Endothelial cell of umbilical vein (primary cell): Measurements from ENCODE around the gene NPIPB6. TPM values are rescaled to one million over a fixed set of nuclear protein-coding genes. Genes with fewer than 3 reads are reported as not detected.

ENCODE experiments used
- BruUV-seq: library from RNA; stranded (reverse); fragments of 400-500 nt; replicated peaks from 2 replicates; lab custom pipeline; 2021; lab: Mats Ljungman, UMichigan
- CTCF ChIA-PET: fragments of 300-600, 350-600 bp; sonication (Branson Sonifier 250); formaldehyde crosslinking; loops from one replicate; lab custom pipeline; 2021; ENCODE audit warnings: antibody characterized with exemption, inconsistent platforms; lab: Charles Lee
- POLR2A ChIA-PET: fragments of 300-600, 350-600 bp; sonication (Branson Sonifier 250); formaldehyde crosslinking; loops from one replicate; lab custom pipeline; 2021; ENCODE audit warnings: antibody characterized with exemption, inconsistent platforms; lab: Charles Lee
- DNase-seq: peaks from one replicate; pipeline ENCODE4 v3.0.0-alpha.2; 2011; ENCODE audit warnings: low read depth, low spot score
- FAIRE-seq: peaks from 2 replicates; lab custom pipeline; 2011; peaks lifted over from hg19 to GRCh38; lab: Jason Lieb, UNC
- H2AFZ ChIP-seq: 2 replicates; pipeline ENCODE4 v1.6.0; 2012; ENCODE audit warnings: low read depth, low read length, control low read depth, inconsistent platforms
- H3K27ac ChIP-seq: 2 replicates; pipeline ENCODE4 v1.5.1; 2011; ENCODE audit warnings: low read depth, mild to moderate bottlenecking, control low read depth, low read length, moderate library complexity; ENCODE audit not compliant: insufficient read depth
- H3K27me3 ChIP-seq, 2 experiments: 2 replicates each; pipeline versions ENCODE4 v1.6.0 to v1.6.1; 2011; ENCODE audit warnings: low read length in 2 of 2, mixed read lengths in 1 of 2; ENCODE audit not compliant: control insufficient read depth in 2 of 2, insufficient read depth in 2 of 2
- H3K36me3 ChIP-seq, 2 experiments: 2 replicates in 1 of 2; 3 replicates in 1 of 2; pipeline ENCODE4 v1.5.1; 2011; ENCODE audit warnings: low read length in 2 of 2, mild to moderate bottlenecking in 1 of 2, moderate library complexity in 1 of 2; ENCODE audit not compliant: control insufficient read depth in 2 of 2, insufficient read depth in 2 of 2; ENCODE audit errors: extremely low read depth in 1 of 2
- H3K4me1 ChIP-seq: 3 replicates; pipeline ENCODE4 v1.5.1; 2011; ENCODE audit warnings: mild to moderate bottlenecking, low read length; ENCODE audit not compliant: control insufficient read depth, insufficient read depth; ENCODE audit errors: extremely low read depth
- H3K4me2 ChIP-seq: 2 replicates; pipeline ENCODE4 v1.6.1; 2011; ENCODE audit warnings: low read length, control low read depth, mixed read lengths; ENCODE audit not compliant: insufficient read depth
- H3K4me3 ChIP-seq, 3 experiments: fragments of 200-600 bp in 1 of 3; sonication (generic), shearing (Covaris generic) in 1 of 3; replicated peaks in 1 of 3; 2 replicates each; pipeline ENCODE4 v1.5.1; 2011 to 2016; ENCODE audit warnings: control low read depth in 3 of 3, low read length in 3 of 3, mild to moderate bottlenecking in 2 of 3, inconsistent platforms in 1 of 3, low read depth in 1 of 3, moderate library complexity in 1 of 3; ENCODE audit not compliant: insufficient read depth in 1 of 3
- H3K79me2 ChIP-seq: 2 replicates; pipeline ENCODE4 v1.6.0; 2012; ENCODE audit warnings: low read length, inconsistent platforms; ENCODE audit not compliant: control insufficient read depth, insufficient read depth
- H3K9ac ChIP-seq: replicated peaks from 2 replicates; pipeline ENCODE3; 2011; ENCODE audit warnings: low read length, control low read depth; ENCODE audit not compliant: insufficient read depth; ENCODE audit errors: extremely low read depth
- H3K9me1 ChIP-seq: replicated peaks from 3 replicates; pipeline ENCODE4 v1.6.0; 2011; ENCODE audit warnings: mild to moderate bottlenecking, low read length; ENCODE audit not compliant: control insufficient read depth, insufficient read depth; ENCODE audit errors: extremely low read depth
- H3K9me3 ChIP-seq: replicated peaks from 2 replicates; pipeline ENCODE4 v1.5.1; 2012; ENCODE audit warnings: low read length, inconsistent platforms; ENCODE audit not compliant: control insufficient read depth, insufficient read depth
- H4K20me1 ChIP-seq: replicated peaks from 2 replicates; pipeline ENCODE3; 2011; ENCODE audit warnings: mild to moderate bottlenecking, low read length; ENCODE audit not compliant: control insufficient read depth, insufficient read depth; ENCODE audit errors: extremely low read depth
- CTCF ChIP-seq, 2 donors: IDR thresholded peaks; 1 replicate in 1 of 2; 2 replicates in 1 of 2; pipeline ENCODE4 v1.5.1; 2011; ENCODE audit warnings: low read length in 2 of 2, mild to moderate bottlenecking in 2 of 2, moderate library complexity in 2 of 2, control low read depth in 1 of 2, inconsistent platforms in 1 of 2, low read depth in 1 of 2; ENCODE audit not compliant: insufficient read depth in 1 of 2; ENCODE audit errors: extremely low read depth in 1 of 2
- EZH2 ChIP-seq: IDR thresholded peaks from 2 replicates; pipeline ENCODE4 v1.6.1; 2012; ENCODE audit warnings: borderline replicate concordance, low read depth, mild to moderate bottlenecking, moderate library complexity, low read length, inconsistent platforms; ENCODE audit not compliant: severe bottlenecking
- FOS ChIP-seq: IDR thresholded peaks from 2 replicates; pipeline ENCODE4 v1.6.1; 2011; ENCODE audit warnings: mild to moderate bottlenecking, low read length, moderate library complexity, borderline replicate concordance; ENCODE audit not compliant: insufficient read depth
- GATA2 ChIP-seq: IDR thresholded peaks from 2 replicates; pipeline ENCODE4 v1.7.0; 2011; ENCODE audit warnings: low read depth, mild to moderate bottlenecking, moderate library complexity, mixed read lengths, low read length; ENCODE audit not compliant: insufficient read length, insufficient read depth
- JUN ChIP-seq: IDR thresholded peaks from 2 replicates; pipeline ENCODE4 v1.6.1; 2011; ENCODE audit warnings: borderline replicate concordance, low read depth; ENCODE audit not compliant: insufficient read length, insufficient read depth
- MAX ChIP-seq: IDR thresholded peaks from 2 replicates; pipeline ENCODE4 v1.6.1; 2011; ENCODE audit not compliant: insufficient read depth, insufficient read length
- MYC ChIP-seq: IDR thresholded peaks from one replicate; pipeline ENCODE4 v1.6.1; 2011; ENCODE audit warnings: mild to moderate bottlenecking, low read depth, low read length
- POLR2A ChIP-seq: IDR thresholded peaks from 2 replicates; pipeline ENCODE4 v1.6.1; 2012; ENCODE audit warnings: low read depth, mild to moderate bottlenecking, control low read depth, low read length
- POLR2AphosphoS5 ChIP-seq: IDR thresholded peaks from 2 replicates; pipeline ENCODE4 v1.6.1; 2012; ENCODE audit warnings: low read depth, mild to moderate bottlenecking, control low read depth, low read length, moderate library complexity; ENCODE audit not compliant: insufficient read depth
- dilution Hi-C: fragments of 300-500 bp; cut with MboI; formaldehyde crosslinking; loops from one replicate; pipeline ENCODE4 v1.15.0; 2019; ENCODE audit warnings: low sequenced_read_pairs; ENCODE audit not compliant: extremely low pct_ligation_motif_present
- intact Hi-C: fragments of 100-400 bp; cut with micrococcal nuclease; formaldehyde crosslinking; loops from one replicate; pipeline ENCODE4 v1.10.0; 2022
- polyA plus RNA-seq, 4 experiments: library from polyadenylated mRNA; depleted of rRNA in 3 of 4; stranded (reverse) in 3 of 4; unstranded in 1 of 4; fragments of >200 nt; gene quantifications; 2 replicates each; pipeline versions ENCODE4 v1.2.1 to v1.2.3, GENCODE V29; 2011 to 2012; ENCODE audit warnings: missing spikeins in 1 of 4
- total RNA-seq: library from RNA; stranded (reverse); gene quantifications from 2 replicates; pipeline ENCODE4 v1.2.3, GENCODE V29; 2021

The NPIPB6 gene
- total and polyA plus RNA-seq, 2 donors (not counting 3 experiments of a cell fraction or from before 2014, with no cell fraction given) = 5.0 TPM; not detected in 1

- Histone ChIP-seq H3K4me3 (no peak overlapping the region), H3K9ac (no peak overlapping the region), H3K79me2 (no peaks in the 10 kb centered on the region), H3K36me3 (no peaks in the 10 kb centered on the region), H4K20me1 (no peaks in the 10 kb centered on the region), H3K27ac (no peak overlapping the region), H3K9me3 (no peaks in the 10 kb centered on the region), H3K27me3 (no peaks in the 10 kb centered on the region), H3K9me1 (no peaks in the 10 kb centered on the region), H3K4me2 (no peak overlapping the region), H2AFZ (no peak overlapping the region), H3K4me1 (no peaks in the 10 kb centered on the region)
- TF ChIP-seq POLR2A (no peak), GATA2 (no peak), JUN (no peak), EZH2 (no peak), MAX (no peak), FOS (no peak), CTCF (IDR thresholded peaks at IDR 0.05; ENCODE audit: extremely low read depth in 1 of 2, insufficient read depth in 1 of 2, low read depth in 1 of 2, low read length in 2 of 2) (no peak), POLR2AphosphoS5 (no peak), MYC (no peak)
- dilution Hi-C loops = no loop called here
- intact Hi-C loops = no loop called here
- FAIRE-seq = no peak
- DNase-seq = no peak
- BruUV-seq = no TSS peak
- POLR2A ChIA-PET = no interaction called here
- CTCF ChIA-PET = interaction anchor here (1.1 to 2.0 kb wide), 2 partner anchors 9 to 35 kb away, joined by 3 to 10 read pairs; no protein-coding TSS in a partner anchor
These were observed 51.0 kb downstream of the NPIPB6 start for GRCh38 chr16:28312327-28312726.
